Activated T-cell treated with anti-CD3 and anti-CD28 coated beads, Interleukin-2, amount 50 U/mL, for 4 hours (primary cell): Measurements from ENCODE around the gene NSG1. TPM values are rescaled to one million over a fixed set of nuclear protein-coding genes. Genes with fewer than 3 reads are reported as not detected.
"Not testable (repeated sequence)": the region's sequence is repeated elsewhere in the genome, so short reads cannot be mapped to it uniquely, and the experiment has no call there.

Source experiments
- ATAC-seq, 2 donors: fragments of 200-7000 bp; cut with Tn5 transposase; one replicate each; pipeline ENCODE4 v1.10.0; 2021
- DNase-seq: peaks from one replicate; pipeline ENCODE4 v3.0.0-alpha.2; 2020
- H3K27me3 Mint-ChIP-seq: one replicate; pipeline ENCODE4 v1.8.0; 2021; ENCODE audit warnings: low read depth, mixed read lengths
- H3K36me3 Mint-ChIP-seq: one replicate; pipeline ENCODE4 v1.8.0; 2022; ENCODE audit warnings: mixed read lengths; ENCODE audit not compliant: insufficient read depth
- H3K4me1 Mint-ChIP-seq: one replicate; pipeline ENCODE4 v1.8.0; 2021; ENCODE audit warnings: low read depth, mixed read lengths
- H3K4me3 Mint-ChIP-seq: one replicate; pipeline ENCODE4 v1.8.0; 2021; ENCODE audit warnings: mild to moderate bottlenecking, moderate library complexity, mixed read lengths
- H3K9me3 Mint-ChIP-seq: one replicate; pipeline ENCODE4 v1.8.0; 2021; ENCODE audit warnings: mixed read lengths
- total RNA-seq, 3 donors: library from RNA; stranded (reverse); gene quantifications; one replicate each; pipeline ENCODE4 v1.2.1, GENCODE V29; 2021

Gene NSG1
- 1 to 10 TPM; 1.2 to 3.5 (median 1.9) TPM for total RNA-seq

GRCh38 chr4:4386736-4387392 is at the start of gene NSG1:
TSS of gene NSG1 (plus strand) at chr4:4387102. CDS start at chr4:4387630, 528 bp downstream.
- peaks cover 12% of the 10 kb centered on the region for H3K4me1 Mint-ChIP-seq
- ATAC-seq (peak; percentile 49 to 61), DNase-seq (no peak)
- H3K36me3 Mint-ChIP-seq: no peaks in the 10 kb centered on the region
- peaks cover 26% of the 10 kb centered on the region for H3K27me3 Mint-ChIP-seq
- H3K4me3 Mint-ChIP-seq: peak within 1 kb of the TSS; percentile 81
- no peaks in the 10 kb centered on the region for H3K9me3 Mint-ChIP-seq

- peaks cover 6% of the 10 kb centered on the region for H3K4me1 Mint-ChIP-seq
- H3K36me3 Mint-ChIP-seq: no peaks in the 10 kb centered on the region
- H3K27me3 Mint-ChIP-seq: no peaks in the 10 kb centered on the region
- DNase-seq (no peak), ATAC-seq (no peak)
- H3K4me3 Mint-ChIP-seq: no peak overlapping the region
- H3K9me3 Mint-ChIP-seq: no peaks in the 10 kb centered on the region
These were observed 48.5 kb upstream of the NSG1 start for GRCh38 chr4:4338210-4339001.

GRCh38 chr4:4339504-4340085 is 47.3 kb upstream of the NSG1 start:
- H3K4me3 Mint-ChIP-seq: no peak overlapping the region
- H3K36me3 Mint-ChIP-seq: no peaks in the 10 kb centered on the region
- no peaks in the 10 kb centered on the region for H3K9me3 Mint-ChIP-seq
- no peak for DNase-seq
- peaks cover 6% of the 10 kb centered on the region for H3K4me1 Mint-ChIP-seq
- no peaks in the 10 kb centered on the region for H3K27me3 Mint-ChIP-seq
- no peak for ATAC-seq

DNA sequence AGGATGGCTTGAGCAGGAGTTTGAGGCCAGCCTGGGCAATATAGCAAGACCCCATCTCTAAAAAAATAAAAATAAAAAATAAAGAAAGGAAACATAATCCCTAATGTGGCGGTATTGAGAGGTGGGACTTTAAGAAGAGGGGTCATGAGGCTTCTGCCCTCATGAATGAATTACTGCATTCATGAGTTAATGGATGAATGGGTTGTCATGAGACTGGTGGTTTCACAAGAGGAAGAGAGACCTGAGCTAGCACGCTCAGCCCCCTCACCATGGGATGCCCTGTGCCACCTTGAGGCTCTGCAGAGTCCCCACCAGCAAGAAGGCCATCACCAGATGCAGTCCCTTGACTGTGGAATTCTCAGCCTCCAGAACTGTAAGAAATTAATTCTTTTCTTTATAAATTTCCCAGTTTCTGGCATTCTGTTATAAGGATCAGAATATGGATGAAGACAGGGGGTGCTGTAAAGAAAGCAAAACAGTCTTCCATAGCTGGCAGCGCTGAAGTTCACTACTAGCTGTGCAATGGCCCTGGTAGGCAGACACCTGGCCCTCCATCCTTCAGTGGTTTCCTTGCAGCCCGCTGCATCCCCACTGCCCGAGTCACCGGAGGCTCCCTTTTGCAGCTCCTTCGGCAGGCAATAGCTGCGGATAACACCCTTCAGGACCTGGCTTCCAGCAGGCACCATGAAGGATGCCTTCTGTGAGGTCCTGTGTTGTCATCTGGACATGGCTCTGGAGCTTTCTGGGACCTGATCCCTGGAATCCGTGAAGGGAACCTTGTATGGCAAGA is 44.8 kb upstream of the NSG1 start:
- no peaks in the 10 kb centered on the region for H3K36me3 Mint-ChIP-seq
- H3K4me3 Mint-ChIP-seq: no peak overlapping the region
- H3K9me3 Mint-ChIP-seq: no peaks in the 10 kb centered on the region
- peaks cover 4% of the 10 kb centered on the region for H3K4me1 Mint-ChIP-seq
- DNase-seq (no peak), ATAC-seq (no peak)
- H3K27me3 Mint-ChIP-seq: no peaks in the 10 kb centered on the region

- Mint-ChIP-seq H3K27me3 (no peaks in the 10 kb centered on the region), H3K9me3 (no peaks in the 10 kb centered on the region), H3K4me3 (no peak overlapping the region), H3K4me1 (peaks cover 13% of the 10 kb centered on the region), H3K36me3 (no peaks in the 10 kb centered on the region)
- no peak for ATAC-seq
- DNase-seq: no peak
These were observed 43.9 kb upstream of the NSG1 start for GRCh38 chr4:4343038-4343437.

DNA sequence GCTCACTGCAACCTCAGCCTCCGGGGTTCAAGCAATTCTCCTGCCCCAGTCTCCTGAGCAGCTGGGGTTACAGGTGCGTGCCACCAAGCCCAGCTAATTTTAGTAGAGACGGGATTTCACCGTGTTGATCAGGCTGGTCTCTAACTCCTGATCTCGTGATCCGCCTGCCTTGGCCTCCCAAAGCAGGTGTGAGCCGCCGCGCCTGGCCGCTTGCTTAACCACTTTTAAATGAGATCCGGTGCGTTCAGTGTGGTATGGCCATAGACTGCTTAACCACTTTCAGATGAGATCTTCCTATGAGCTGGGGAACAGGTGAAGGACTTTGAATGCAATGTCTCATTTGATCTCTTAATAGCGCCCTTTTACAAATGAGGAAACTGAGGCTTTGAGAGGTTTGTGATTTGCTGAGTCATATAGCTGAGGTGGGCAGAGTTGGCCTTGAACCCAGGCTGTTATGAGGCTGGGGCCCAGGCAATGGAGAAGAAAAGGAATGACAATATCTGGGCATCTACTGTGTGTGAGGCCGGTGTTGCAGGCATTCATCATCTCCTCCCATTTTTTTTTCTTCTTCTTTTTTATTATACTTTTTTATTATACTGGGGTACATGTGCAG is 41.9 kb upstream of the NSG1 start:
- ATAC-seq (no peak), DNase-seq (no peak)
- Mint-ChIP-seq H3K9me3 (no peaks in the 10 kb centered on the region), H3K4me1 (peaks cover 26% of the 10 kb centered on the region), H3K4me3 (no peak overlapping the region), H3K36me3 (no peaks in the 10 kb centered on the region), H3K27me3 (no peaks in the 10 kb centered on the region)

GRCh38 chr4:4347585-4347984 is 39.3 kb upstream of the NSG1 start:
- H3K4me3 Mint-ChIP-seq: no peak overlapping the region
- no peaks in the 10 kb centered on the region for H3K27me3 Mint-ChIP-seq
- no peaks in the 10 kb centered on the region for H3K9me3 Mint-ChIP-seq
- H3K36me3 Mint-ChIP-seq: no peaks in the 10 kb centered on the region
- ATAC-seq (no peak), DNase-seq (no peak)
- H3K4me1 Mint-ChIP-seq: peaks cover 26% of the 10 kb centered on the region

DNA sequence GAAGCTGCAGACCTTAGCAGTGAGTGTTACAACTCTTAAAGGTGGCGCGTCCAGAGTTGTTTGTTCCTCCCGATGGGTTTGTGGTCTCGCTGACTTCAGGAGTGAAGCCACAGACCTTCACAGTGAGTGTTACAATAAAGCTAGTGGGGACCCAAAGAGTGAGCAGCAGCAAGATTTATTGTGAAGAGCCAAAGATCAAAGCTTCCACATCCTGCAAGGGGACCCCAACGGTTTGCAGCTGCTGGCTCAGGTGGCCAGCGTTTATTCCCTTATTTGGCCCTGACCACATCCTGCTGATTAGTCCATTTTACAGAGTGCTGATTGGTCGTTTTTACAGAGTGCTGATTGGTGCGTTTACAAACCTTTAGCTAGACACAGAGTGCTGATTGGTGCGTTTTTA is 38.3 kb upstream of the NSG1 start:
- H3K36me3 Mint-ChIP-seq, DNase-seq, H3K27me3 Mint-ChIP-seq, H3K9me3 Mint-ChIP-seq, H3K4me3 Mint-ChIP-seq: not testable (repeated sequence)
- peaks cover 23% of the 10 kb centered on the region for H3K4me1 Mint-ChIP-seq
- ATAC-seq: peak; percentile 23 to 35

DNA sequence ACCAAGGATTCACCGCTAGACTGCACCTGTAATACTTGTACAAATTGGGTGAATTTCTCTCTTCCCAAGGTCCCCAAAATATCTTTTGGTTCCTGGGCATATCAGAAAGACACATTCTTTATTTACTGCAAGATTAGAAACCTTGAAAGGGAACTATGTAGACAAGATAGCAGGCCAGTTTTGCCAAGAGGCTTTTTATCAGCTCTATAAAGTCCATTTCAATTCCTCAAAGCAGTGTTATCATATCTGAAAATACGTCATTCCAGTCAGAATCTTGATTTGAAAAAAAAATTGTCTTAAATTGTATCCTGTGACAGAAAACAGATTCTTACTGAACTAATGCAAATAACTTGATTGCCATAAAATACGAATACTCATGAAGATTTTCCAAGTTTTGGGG is 37.0 kb upstream of the NSG1 start:
- H3K9me3 Mint-ChIP-seq: no peaks in the 10 kb centered on the region
- H3K27me3 Mint-ChIP-seq: no peaks in the 10 kb centered on the region
- DNase-seq: no peak
- no peaks in the 10 kb centered on the region for H3K36me3 Mint-ChIP-seq
- no peak overlapping the region for H3K4me3 Mint-ChIP-seq
- peaks cover 23% of the 10 kb centered on the region for H3K4me1 Mint-ChIP-seq
- ATAC-seq: no peak

GRCh38 chr4:4350909-4351308 is 36.0 kb upstream of the NSG1 start:
- Mint-ChIP-seq H3K36me3 (no peaks in the 10 kb centered on the region), H3K4me3 (no peak overlapping the region), H3K4me1 (peaks cover 25% of the 10 kb centered on the region), H3K9me3 (no peaks in the 10 kb centered on the region), H3K27me3 (no peaks in the 10 kb centered on the region)
- DNase-seq (no peak), ATAC-seq (no peak)

DNA sequence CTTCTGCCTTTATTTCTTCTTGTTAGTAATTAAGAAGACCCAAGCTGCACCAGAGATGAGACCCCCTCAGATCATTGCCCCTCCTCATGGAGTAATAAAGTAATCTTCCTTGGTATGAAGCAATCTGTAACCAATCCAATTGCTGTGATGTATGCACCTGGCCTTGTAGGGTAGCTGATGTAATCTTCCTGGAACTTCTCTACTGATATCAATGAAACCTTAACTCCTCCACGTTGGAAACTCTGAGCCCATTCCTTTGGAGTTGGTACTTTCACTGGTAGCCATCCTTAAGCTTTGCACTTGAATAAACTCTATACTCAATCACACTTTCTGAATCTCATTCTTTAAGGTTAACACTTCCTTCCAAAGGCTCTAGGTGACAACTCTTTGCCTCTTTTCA is 31.6 kb upstream of the NSG1 start:
- DNase-seq (no peak), ATAC-seq (no peak)
- Mint-ChIP-seq H3K4me1 (peaks cover 2% of the 10 kb centered on the region), H3K4me3 (no peak overlapping the region), H3K9me3 (no peaks in the 10 kb centered on the region), H3K27me3 (peaks cover 2% of the 10 kb centered on the region), H3K36me3 (no peaks in the 10 kb centered on the region)

DNA sequence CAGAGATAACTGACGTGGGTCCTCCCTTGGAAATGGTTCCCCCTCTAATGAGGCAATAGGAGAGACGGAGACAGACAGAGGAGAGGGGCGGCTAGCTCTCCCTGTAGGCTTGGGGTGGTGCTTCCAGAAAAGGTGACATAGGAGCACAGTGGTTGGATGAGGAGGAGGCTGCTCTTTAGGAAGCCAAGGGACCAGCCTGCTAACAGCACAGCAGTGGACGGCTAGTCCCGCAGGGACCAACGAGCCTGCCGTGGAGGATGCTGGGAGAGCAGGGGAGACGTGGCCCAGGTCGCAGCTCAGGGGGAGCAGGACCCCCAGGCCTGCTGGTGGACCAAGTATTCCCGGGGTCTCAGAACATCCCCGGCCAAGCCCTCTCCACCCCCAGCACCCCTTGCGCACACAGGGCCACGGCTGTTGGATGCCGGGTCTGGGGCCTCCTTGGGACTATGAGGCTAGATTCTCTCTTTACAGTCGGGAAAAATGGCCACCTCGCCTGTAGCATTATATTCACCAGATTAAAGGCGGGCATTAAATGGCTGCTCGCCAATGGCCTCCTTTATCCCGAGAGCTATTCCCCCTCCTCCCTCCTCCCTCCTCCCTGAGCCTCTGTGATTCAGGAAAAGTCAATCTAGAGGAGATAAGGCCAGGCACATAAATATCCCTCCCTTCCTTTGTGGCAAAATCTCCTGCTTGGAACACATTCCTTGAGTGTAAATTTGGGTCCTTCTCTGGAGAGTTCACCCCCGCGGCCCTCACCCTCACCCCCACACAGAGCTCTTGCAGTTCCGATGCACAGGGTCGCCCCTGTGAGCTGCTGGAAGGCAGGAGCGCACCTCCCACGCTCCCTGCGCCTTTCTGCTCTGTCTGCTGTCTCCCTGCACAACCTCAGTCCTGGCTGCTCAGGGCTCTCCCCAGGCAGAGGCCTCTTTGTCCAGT is 30.5 kb upstream of the NSG1 start:
- Mint-ChIP-seq H3K36me3 (no peaks in the 10 kb centered on the region), H3K4me3 (no peak overlapping the region), H3K27me3 (peaks cover 5% of the 10 kb centered on the region), H3K9me3 (no peaks in the 10 kb centered on the region), H3K4me1 (peaks cover 2% of the 10 kb centered on the region)
- ATAC-seq: no peak
- no peak for DNase-seq

DNA sequence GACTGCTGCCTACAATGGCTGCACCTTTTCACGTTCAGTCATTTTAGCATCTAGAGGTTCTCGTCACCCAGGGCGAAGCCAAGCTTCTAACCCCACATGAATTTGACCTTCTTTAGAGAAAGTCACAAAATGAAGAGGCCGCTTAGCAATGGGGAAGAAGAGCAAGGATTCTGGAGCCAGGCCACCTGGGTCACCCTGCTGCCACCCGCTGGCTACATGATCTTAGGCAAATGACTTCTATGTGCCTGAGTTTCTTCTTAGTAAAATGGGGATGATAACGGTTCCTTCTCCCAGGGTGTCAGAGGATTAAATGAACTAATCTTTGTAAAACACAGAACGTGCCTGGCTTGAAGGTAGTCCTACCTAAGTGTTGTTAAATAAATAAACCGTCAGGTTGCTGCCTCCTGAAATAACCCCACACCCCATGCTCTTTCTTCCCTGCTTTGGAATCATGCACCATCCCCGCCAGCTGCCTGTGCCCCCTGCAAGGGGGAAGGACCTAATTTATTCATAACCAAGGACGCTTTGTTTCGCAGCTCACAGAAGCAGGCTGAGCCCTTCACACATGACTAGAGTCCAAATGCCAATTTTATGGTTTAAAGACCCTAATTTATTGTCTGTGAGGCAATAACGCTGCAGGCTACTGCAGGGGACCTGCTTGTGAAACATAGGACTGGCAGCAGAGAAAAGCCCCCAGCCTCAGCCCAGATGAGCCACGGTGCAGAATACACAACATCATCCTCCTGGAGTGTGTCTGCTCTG is 28.6 kb upstream of the NSG1 start:
- Mint-ChIP-seq H3K4me1 (peaks cover 2% of the 10 kb centered on the region), H3K27me3 (peaks cover 8% of the 10 kb centered on the region), H3K9me3 (no peaks in the 10 kb centered on the region), H3K4me3 (no peak overlapping the region), H3K36me3 (no peaks in the 10 kb centered on the region)
- ATAC-seq: no peak
- DNase-seq: no peak
